Activated naive CD4-positive, alpha-beta T cell (primary cell): Measurements from ENCODE around the gene ADARB1.

ENCODE experiments used
- DNase-seq, 4 experiments: peaks; one replicate each; lab custom pipeline; 2025; lab: John Stamatoyannopoulos, UW

The ADARB1 gene

DNA sequence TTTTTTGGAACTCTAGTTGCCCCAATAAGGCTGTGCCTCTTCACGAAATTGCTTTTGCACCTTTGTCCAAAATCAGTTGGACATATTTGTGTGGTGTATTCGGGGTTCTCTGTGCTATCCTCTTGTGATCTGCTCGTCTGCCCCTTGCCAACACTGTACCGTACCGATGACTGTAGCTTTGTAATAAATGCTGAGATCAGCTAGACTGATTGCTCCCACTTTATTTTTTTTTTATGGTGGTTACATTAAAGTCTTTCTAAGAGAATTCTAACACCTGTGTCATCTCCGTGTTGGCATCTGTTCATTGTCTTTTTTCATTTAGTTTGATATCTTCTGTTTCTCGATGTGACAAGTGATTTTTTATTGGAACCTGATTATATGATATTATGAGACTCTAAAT is 94.1 kb downstream of the ADARB1 start:
- DNase-seq: no peak

DNA sequence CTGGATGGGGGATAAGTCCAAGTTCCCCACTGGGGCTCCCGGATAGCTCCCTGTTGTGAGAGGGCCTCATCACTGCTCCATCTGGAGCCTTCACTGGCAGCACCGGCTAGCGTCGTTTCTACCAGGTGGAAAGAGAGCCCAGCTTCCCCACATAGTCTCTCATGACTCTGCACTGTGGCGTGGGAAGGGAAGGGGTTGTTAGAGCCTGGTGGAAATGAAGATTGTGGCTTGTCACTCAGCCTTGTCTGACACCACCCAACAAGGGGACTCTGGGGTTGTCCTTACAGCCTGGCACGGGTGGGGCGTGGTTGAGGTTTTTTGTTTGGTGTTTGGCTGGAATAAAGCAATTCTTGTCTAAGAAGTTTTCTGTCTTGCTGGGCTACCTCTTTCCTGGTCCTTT is 94.6 kb downstream of the ADARB1 start:
- no peak for DNase-seq

DNA sequence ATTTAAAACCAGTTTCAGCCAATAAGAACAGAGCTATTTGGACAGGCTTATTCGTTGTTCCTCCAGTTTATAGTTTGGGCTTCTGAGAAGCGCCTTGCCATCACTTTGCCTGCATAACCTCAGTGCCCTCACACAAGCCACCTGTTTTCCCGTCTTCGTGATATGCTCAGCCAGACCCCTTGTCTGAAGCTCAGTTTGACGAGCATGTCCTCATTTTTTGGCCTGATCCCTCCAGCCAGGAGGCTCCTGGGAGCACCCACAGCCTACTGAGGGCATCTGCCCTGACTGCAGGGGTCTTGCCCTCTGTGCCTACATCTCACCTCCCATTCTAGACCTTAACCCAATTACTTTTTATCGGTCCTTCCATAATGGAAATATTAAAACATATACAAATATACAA is 95.3 kb downstream of the ADARB1 start:
- DNase-seq: no peak

DNA sequence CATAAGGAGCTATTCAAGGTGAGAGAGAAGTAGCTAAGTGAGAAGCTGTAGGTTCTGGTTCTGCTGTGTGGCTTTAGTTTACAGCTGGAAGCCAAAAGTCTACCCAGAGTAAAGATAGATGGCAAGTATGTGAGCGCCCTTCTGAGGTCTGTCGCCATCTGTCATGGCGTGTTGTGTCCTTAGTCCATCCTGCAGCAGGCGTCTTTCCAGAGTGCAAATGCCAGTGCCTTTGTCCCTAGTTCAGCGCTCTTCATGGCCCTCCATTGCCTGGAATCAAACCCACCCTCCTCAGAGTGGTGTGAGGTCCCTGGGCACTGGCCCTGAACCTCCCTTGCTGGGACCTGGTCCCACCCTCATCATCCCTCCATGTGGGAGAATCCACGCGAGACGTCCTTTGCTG is 96.6 kb downstream of the ADARB1 start:
- DNase-seq: no peak

DNA sequence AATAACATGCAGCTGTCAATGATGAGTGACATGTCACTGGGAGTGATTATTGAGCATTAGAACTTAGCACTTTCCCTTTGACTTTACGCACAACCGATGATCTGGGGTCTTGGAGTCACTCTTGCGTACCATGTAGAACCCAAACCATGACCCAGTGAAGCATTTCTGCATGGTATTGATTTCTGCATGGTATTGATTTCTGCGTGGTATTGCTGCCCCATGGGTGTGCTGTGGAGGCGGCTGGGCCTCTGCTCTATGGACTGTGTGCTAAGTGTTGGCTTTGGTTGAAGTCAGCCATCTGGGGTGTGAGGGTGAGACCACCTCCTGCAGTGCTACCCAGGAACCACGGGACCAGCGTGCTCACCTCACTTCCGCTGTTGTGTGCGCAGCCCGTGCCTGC is 98.0 kb downstream of the ADARB1 start:
- DNase-seq: no peak

DNA sequence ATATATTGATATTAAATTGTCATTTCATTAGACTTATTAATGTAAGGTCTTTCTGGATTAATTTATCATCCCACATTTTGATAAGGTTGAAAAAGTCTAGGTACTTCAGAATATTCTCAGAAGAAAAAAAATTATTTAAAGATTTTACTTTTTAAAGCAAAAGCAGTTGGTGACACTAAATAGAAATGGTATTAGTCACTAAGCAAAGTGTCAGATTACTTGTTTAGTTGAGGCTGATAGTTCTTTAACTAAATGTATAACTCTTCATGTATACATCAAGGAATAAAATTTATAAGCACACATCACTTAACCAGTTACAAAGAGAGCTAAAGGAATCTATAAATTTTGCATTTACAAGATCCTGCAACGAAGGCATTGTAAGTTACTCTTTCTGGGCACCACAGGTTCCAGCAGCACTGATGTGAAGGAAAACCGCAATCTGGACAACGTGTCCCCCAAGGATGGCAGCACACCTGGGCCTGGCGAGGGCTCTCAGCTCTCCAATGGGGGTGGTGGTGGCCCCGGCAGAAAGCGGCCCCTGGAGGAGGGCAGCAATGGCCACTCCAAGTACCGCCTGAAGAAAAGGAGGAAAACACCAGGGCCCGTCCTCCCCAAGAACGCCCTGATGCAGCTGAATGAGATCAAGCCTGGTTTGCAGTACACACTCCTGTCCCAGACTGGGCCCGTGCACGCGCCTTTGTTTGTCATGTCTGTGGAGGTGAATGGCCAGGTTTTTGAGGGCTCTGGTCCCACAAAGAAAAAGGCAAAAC is 101.1 kb downstream of the ADARB1 start:
- DNase-seq: no peak

DNA sequence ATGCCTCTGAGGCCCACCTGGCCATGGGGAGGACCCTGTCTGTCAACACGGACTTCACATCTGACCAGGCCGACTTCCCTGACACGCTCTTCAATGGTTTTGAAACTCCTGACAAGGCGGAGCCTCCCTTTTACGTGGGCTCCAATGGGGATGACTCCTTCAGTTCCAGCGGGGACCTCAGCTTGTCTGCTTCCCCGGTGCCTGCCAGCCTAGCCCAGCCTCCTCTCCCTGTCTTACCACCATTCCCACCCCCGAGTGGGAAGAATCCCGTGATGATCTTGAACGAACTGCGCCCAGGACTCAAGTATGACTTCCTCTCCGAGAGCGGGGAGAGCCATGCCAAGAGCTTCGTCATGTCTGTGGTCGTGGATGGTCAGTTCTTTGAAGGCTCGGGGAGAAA is 101.8 kb downstream of the ADARB1 start:
- DNase-seq: no peak

DNA sequence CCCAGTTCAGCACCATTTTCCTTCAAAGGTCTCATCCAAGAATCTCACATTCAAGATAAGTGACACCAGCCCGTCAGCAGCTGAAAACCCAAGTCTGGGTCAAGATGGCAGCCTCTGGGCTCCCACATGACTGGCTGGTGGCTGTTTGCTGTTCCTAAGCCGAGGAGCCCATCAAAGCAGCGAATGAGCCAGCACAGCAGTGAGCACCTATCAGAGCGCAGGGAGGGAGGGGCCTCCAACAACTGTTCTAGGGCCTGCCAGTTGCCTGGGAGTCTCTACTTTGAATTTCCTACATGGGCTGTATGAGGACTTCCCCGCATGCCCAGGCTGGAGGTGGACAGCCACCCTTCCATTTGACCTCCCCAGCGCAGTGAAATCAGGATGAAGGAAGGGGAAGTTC is 102.7 kb downstream of the ADARB1 start:
- DNase-seq: no peak

DNA sequence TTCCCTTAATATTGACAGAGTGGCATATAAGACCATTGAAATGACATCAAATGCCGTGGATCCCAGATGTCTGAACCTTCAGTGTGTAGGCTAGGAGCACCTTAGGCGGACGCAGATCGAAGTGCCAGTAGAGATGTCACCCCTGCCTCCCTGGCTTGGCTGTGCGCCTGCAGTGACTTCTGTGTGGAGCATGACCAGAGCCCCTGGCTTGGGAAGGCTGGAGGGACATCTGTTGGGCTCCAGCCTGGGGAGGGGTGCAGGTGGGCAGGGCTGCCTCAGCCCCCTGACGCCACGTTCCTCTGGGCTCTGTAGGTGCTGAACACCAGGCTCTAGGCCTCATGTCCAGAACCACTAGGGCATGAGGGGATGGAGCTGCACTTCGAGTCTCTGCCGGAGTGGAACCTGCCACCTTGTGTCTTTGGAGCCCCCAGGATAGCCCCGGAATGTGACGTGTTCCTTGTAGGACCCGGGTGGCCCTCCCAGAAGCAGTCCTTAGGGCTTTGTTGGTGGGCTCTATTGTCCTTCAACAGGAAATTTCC is 103.8 kb downstream of the ADARB1 start:
- DNase-seq: no peak

DNA sequence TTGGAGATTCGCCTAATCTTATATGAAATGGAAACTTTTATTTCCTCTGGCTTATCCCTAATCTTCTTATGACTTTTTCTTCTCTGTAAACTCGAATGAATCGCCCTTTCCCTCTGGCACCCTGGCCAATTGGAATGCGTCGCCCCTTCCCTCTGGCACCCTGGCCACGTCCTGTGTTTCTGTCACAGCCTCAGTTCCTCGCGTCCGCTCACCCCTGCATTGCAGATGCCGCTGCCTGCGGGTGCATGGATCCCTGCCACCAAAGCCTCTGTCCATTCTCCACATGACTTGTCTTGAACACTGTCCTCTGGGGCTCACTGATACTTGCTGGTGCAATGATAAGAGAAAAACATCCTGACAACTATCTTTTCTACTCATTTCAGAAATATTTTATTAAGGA is 104.6 kb downstream of the ADARB1 start:
- no peak for DNase-seq

DNA sequence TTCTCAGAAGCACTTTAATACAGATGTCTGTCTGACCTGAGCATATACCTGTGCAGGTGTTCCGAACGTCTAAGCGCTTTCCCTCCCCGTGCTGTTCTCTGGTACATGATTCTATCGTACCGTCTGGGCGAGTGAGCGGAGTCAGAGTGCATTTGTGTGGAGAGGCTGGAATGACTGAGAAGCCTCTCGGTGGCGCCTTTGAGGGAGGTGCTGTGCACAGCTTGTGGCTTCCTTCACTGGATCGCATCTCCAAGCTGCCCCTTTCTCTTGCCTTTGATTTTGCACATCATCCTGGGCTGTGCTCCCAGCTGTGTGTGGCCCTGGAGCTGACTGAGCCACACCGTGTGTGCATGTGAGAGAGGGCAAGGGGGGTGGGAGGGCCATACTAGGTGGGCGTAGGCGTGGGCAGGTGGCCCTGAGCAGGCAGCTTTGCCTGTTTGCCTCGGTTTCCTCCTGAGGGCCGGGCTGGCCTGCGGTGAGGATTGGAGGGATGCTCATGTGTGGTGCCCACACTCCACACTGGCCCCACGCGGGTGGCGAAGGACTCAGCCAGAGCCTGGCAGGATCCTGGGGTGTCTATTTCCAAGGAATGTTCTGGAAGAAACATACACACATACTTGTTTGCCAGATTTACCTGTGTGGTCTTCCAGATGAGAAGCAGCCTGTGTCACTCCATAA is 105.3 kb downstream of the ADARB1 start:
- DNase-seq: no peak

DNA sequence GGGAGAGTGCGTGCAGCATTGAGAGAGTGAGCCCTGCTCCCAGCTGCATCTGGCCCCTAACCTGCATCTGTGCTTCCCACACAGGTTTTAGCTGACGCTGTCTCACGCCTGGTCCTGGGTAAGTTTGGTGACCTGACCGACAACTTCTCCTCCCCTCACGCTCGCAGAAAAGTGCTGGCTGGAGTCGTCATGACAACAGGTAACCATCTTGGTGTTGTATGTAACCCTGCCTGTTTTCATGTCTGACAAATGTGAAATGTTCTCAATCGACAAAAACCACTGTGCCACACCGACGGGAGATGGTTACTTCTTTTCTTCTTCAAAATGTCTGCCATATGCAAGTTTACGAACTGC is 105.8 kb downstream of the ADARB1 start:
- DNase-seq: no peak

DNA sequence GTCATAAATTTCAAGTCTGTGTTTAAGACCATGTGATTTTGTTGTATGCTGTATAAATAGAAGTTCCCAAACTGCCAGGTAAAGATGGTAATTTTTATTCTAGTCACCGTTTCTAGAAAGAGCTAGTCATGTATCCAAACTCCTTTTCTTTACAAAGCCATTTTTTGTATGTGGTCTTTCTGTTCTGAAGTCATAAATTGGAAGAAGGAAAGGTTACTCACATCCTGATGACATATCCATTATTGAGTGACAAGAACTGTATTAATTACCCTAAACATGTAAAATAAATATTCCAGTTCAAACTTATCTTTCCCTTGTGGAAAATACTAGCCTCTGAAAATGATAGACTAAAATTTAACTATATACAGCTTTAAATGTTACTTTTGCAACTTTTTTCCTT is 108.6 kb downstream of the ADARB1 start:
- DNase-seq: no peak

DNA sequence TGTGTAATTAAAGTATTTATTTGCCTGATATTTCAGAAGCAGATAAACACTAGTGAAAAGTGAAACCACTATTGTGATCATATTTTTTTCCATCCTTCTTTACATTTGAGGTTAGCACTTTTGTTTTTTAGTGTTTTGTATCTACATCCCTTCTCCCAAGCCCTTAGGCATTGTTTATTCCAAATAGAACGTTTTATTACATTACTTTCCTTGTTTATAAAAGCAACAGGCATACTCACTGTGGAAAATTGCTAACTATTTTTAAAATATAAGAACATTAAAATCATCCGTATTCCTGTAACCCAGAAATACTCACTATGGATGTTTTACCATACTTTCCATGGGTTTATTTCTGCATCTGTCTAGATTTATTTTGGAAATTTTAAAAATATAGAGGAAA is 109.5 kb downstream of the ADARB1 start:
- DNase-seq: no peak

DNA sequence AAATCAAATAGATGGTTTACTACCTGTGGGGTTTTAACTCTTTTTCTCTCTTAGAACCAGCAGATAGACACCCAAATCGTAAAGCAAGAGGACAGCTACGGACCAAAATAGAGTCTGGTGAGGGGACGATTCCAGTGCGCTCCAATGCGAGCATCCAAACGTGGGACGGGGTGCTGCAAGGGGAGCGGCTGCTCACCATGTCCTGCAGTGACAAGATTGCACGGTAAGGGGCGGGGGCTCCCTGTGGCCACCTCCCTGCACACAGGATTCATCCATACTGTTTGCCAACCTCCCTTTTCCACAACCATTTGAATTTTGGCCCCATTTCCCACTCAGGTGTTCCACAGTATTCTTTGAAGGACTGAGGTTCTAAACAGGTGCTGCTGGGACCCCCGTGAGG is 110.5 kb downstream of the ADARB1 start:
- DNase-seq: no peak

DNA sequence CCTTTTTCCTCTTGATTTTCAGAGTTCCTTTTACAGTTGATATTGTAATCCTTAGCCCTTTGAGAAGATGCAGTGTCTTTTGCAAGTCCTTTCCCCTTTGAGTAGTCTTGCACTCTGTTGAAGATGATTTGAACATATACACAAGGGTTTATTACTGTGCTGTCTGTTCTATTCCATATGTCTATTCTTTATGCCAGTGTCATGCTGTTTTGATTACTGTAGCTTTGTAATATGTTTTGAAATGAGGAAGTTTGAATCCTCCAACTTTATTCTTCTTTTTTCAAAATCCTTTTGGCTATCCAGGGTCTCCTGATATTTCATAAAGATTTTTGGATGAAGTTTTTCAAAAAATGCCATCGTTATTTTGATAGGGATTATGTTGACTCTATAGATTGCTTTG is 112.3 kb downstream of the ADARB1 start:
- DNase-seq: no peak

DNA sequence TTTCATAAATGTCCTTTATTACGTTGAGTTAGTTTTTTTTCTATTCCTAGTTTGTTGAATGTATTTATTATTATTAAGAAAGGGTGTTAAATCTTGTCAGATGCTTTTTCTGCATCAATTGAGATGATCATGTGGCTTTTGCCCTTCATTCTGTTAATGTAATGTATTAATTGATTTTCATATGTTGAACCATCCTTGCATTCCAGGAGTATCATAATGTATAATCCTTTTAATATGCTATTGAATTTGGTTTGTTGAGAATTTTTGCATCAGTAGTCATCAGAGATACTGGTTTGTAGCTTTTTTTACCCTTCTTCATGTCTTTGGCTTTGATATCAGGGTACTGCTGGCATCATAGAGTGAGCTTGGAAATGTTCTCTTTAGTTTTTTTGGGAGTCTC is 113.3 kb downstream of the ADARB1 start:
- DNase-seq: no peak

DNA sequence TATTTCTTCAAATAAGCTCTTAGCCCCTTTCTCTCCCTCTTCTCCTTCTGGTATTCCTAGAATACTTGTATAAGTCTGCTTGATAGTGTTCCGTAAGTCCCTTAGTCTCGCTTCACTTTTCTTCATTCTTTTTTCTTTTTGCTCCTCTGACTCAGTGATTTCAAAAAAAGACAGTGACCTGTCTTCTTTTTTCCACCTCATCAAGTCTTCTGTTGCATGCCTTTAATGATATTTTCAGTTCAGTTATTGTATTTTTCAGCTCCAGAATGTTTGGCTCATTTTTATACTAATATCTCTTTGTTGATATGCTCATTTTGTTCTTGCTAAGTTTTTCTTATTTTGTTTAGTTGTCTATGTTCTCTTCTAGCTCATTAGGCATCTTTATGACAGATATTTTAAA is 115.6 kb downstream of the ADARB1 start:
- no peak for DNase-seq

DNA sequence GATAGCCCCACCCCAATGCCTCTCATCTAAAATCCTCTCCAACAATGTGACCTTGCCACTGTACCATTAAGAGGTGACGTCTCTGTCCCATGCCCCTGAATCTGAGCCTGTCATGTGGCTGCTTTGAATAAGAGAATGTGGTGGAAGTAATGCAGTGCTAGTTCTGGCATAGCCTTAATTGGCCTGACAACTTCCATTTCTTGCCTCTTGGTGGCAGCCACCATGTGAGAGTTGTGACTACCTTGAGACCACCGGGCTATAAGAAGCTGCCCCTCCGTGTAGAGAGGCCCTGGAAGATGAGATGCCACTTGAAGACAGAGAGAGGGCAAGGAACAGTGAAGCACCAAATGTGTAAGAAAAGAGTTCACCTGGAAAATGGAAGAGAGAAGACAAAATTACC is 118.0 kb downstream of the ADARB1 start:
- no peak for DNase-seq

DNA sequence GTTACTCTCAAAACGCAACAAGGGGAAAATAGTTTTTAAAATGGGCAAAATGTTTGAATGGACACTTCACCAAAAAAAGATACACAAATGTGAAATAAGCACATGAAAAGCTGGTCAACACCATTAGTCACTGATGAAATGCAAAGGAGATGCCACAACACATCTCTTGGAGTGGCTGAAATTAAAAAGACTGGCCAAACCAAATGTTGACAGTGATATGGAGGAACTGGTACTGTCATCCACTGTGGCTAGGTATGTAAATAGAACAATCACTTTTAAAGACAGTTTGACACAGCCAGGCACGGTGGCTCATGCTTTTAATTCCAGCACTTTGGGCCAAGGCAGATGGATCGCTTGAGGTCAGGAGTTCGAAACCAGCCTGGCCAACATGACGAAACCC is 122.2 kb downstream of the ADARB1 start:
- DNase-seq: no peak

DNA sequence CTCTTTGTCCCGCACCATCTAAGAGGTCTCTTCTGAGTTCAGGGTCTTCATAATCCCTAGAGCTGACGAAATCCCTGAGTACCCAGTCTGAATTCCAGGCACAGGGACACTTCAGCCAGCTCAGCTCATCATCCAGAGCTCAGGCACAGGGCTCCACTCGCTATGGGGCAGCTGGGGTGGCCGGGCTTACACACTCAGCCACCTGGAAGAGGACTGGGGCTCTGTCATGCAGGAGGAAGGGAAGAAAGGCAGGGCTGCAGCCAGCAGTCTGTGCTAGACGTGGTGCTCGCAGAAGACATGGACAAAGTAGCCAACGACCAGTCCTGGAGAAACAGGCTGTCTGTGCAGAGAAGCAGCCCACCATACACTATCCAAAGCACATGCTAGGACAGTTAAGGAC is 124.8 kb downstream of the ADARB1 start:
- DNase-seq: no peak

DNA sequence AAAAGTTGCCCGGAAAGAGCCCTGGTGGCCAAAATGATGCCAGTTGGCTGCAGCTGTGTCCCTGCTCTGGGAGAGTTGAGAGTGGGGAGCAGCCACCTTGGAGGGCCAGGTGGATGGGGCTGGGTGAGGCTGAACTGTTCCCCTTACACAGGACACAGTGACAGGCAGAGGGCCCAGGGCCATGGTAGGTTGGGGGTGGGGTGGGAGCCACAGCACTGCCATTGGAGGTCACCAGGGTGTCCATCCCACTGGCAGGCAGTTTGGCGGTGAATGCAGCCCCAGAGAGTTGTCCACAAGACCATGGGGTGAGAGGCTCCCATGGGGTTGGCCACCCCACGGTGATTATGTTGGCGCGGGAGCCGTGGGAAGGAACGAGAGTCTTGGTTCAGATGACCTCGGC is 125.7 kb downstream of the ADARB1 start:
- no peak for DNase-seq

DNA sequence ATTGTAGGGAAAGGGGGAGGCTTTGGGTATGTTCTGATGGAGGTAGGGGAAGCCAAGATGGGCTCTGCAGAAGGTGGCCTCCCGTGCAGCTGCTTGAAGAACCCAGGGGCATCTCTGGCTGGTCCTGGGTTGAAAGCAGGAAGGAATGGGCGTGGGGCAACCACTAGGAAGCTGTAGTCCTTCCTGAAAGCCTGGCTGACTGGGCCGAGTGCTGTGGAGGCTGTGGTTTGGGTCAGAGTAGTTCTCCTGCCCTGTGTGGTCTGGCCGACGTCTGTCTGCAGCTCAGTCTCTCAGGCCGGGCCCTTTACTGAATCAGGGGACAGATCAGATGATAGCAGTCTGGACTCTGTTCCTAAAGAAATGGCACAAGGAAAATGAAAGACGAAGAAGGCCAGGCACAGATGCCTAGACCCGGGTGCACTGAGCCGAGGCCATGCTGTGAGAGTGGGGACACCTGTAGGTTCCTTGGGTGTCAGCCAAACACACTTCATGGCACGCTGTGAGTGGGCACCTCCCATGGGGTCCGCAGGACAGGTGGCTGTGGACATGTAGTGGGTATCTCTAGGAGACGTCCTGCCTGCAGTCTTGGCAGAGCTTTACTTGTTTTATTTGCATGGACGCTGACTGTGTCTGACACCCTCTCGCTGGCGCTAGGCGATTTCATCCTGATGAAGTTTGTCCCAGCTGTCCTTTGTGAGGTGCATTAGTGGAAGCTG is 126.4 kb downstream of the ADARB1 start:
- DNase-seq: no peak
